Fibroblast of lung (primary cell): Measurements from ENCODE around the gene BEND3.

Experiments
- EZH2 ChIP-seq: IDR thresholded peaks from 2 replicates; pipeline ENCODE4 v1.5.1; 2012; ENCODE audit warnings: low read length, control low read depth, mild to moderate bottlenecking; ENCODE audit errors: missing control alignments
- TF ChIP-seq, protein P1 (sequence below), 2 donors: IDR thresholded peaks in 1 of 2; conservative IDR thresholded peaks in 1 of 2; 1 replicate in 1 of 2; 2 replicates in 1 of 2; pipeline ENCODE4 v1.5.1; 2011 to 2012; ENCODE audit warnings: low read length in 2 of 2, control low read depth in 1 of 2, inconsistent platforms in 1 of 2, low read depth in 1 of 2, mild to moderate bottlenecking in 1 of 2

DNA sequence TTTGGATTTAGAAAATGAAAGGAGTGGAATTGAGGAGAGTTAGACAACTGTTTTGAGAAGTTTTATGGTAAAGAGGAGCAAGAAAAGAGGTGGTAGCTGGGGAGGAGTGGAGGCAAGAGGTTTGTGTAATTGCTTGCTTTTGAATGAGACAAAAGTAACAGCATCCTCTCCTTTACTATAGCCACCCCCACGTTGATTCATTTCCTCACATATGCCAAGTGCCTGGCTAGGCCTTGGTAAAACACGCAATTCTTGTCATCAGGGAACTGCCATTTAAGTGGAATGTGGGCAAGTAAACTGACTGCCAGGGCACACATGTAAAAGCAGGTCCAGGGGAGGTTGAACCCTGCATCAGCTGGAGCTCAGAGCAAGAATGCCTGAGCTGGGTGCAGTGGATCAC is 83.3 kb downstream of the BEND3 start:
- TF ChIP-seq, protein P1, sequence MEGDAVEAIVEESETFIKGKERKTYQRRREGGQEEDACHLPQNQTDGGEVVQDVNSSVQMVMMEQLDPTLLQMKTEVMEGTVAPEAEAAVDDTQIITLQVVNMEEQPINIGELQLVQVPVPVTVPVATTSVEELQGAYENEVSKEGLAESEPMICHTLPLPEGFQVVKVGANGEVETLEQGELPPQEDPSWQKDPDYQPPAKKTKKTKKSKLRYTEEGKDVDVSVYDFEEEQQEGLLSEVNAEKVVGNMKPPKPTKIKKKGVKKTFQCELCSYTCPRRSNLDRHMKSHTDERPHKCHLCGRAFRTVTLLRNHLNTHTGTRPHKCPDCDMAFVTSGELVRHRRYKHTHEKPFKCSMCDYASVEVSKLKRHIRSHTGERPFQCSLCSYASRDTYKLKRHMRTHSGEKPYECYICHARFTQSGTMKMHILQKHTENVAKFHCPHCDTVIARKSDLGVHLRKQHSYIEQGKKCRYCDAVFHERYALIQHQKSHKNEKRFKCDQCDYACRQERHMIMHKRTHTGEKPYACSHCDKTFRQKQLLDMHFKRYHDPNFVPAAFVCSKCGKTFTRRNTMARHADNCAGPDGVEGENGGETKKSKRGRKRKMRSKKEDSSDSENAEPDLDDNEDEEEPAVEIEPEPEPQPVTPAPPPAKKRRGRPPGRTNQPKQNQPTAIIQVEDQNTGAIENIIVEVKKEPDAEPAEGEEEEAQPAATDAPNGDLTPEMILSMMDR (conservative IDR thresholded peaks at IDR 0.05 in 1 of 2, IDR thresholded peaks at IDR 0.05 in 1 of 2; ENCODE audit: low read depth in 1 of 2, low read length in 2 of 2): no peak
- no peak for TF ChIP-seq EZH2
